GM12872 (cell line): ENCODE data around the gene SMYD4.
A peak's percentile ranks its signal among the peaks of the same experiment; 100 is the strongest.

Source experiments
- TF ChIP-seq, protein P1 (sequence below): IDR thresholded peaks from 3 replicates; pipeline ENCODE4 v1.5.1; 2011; ENCODE audit warnings: low read depth, mild to moderate bottlenecking, low read length, moderate library complexity; ENCODE audit not compliant: insufficient read depth

The SMYD4 gene

DNA sequence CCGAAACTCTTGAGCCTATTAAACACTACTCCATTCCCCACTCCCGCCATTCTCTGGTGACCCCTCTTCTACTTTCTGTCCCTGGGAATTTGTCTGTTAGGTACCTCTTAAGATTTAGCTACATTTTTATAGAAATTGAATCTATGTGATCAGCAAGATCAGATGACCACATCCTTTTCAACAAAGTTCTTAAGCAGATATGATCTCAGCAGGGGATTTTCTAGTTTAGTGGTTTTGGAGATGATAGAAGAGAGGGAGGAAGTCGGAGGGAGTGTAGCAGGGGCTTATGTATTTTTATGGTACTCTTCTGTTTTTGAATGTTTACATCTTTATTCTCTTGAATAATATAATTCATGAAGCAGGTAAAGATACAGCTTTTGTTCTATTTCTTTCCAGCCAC lies 40.9 kb upstream of the SMYD4 start:
- TF ChIP-seq, protein P1, sequence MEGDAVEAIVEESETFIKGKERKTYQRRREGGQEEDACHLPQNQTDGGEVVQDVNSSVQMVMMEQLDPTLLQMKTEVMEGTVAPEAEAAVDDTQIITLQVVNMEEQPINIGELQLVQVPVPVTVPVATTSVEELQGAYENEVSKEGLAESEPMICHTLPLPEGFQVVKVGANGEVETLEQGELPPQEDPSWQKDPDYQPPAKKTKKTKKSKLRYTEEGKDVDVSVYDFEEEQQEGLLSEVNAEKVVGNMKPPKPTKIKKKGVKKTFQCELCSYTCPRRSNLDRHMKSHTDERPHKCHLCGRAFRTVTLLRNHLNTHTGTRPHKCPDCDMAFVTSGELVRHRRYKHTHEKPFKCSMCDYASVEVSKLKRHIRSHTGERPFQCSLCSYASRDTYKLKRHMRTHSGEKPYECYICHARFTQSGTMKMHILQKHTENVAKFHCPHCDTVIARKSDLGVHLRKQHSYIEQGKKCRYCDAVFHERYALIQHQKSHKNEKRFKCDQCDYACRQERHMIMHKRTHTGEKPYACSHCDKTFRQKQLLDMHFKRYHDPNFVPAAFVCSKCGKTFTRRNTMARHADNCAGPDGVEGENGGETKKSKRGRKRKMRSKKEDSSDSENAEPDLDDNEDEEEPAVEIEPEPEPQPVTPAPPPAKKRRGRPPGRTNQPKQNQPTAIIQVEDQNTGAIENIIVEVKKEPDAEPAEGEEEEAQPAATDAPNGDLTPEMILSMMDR: no peak

DNA sequence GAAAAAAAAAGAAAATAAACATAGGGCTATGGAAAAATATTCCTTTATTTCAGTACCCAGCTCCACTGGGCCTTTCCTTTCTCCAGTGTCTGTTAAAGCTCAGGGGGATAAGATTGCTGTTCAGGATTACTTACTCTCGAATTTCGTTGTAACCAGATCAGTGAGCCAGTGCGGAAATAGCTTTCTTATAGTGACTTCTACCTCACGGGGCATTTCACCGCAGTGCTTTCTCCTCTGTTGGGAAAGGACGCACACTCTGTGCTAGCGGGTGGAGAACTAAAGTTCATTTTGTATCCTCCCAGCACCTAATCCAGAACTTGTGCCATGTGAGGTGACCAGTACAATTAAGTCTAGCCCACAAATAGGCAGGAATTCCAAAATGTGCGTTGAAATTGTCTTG lies 38.4 kb upstream of the SMYD4 start:
- TF ChIP-seq, protein P1: no peak

DNA sequence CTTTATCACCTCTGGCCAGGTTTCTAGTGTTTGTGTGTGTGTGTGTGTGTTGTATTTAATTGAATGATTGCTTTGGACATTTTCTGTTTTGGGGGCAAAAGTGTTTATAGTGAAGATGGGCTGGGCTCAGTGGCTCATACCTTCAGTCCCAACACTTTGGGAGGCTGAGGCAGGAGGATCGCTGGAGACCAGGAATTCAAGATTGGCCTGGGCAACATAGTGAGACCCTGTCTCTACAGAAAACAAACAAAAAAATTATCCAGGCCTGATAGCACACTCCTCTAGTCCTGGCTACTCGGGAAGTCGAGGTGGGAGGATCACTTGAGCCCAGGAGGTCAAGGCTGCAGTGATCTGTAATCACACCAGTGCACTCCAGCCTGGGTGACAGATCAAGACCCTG lies 37.6 kb upstream of the SMYD4 start:
- TF ChIP-seq, protein P1: no peak

DNA sequence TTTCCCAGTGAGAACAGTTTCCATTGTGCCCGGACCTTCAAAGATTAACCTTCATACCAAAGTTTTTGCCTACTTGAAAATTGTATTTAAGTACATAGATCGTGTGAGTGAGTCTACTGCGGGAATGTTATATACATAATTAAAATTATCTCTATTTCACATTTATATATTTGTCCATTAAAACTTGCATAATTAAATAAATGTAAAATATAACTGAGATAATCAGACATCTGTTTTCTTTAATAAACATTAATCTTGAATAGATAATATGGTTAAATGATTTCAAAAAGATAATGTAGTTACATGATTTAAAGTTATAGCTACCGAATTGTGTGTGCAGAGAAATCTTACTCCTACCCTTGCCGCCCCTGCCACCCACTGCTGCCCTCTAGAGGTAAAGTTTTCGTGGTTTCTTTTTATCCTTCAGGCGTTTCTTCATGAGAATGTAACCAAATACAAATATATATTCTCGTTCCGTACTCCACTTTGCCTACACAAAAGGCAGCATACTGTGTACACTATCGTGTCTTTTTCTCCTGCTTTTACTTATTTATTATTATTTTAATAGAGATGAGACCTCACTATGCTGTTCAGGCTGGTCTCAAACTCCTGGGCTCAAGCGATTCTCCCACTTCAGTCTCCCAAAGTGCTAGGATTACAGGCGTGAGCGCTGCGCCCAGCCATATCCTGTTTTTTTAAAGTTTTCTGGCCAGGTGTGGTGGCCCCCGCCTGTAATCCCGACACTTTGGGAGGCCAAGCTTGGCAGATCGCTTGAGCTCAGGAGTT lies 35.7 kb upstream of the SMYD4 start:
- TF ChIP-seq, protein P1: peak; percentile 65

DNA sequence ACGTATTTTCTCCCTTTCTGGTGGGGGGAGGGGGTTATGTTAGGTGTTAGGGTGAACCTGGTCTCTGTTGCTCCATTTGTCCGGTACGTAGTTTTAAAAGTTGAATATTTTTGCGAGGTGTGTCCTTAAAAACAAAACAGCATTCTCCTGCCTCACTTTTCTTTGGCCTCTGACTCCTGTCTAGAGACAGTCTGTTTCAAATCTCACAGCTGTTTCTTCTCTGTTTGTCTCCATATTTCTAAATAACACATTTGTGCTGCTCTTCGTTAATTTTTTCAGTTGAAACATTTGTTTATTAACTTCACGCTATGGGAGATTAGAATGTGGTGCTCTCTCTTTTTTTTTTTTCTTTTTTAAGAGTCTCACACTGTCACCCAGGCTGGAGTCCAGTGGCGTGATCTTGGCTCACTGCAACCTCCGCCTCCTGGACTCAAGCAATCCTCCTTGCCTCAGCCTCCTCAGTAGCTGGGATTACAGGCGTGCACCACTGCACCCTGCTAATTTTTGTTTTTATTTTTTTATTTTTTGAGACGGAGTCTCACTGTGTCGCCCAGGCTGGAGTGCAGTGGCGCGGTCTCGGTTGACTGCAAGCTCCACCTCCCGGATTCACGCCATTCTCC lies 31.8 kb upstream of the SMYD4 start:
- TF ChIP-seq, protein P1: no peak

- TF ChIP-seq, protein P1: no peak
Observed at GRCh38 chr17:1860978-1861377, 31.3 kb upstream of the SMYD4 start.

- TF ChIP-seq, protein P1: no peak
Observed at GRCh38 chr17:1853698-1854097, 24.0 kb upstream of the SMYD4 start.
